Measurements from ENCODE around the gene AGPAT4. TPM values are rescaled to one million over a fixed set of nuclear protein-coding genes. Genes with fewer than 3 reads are reported as not detected.

Gene AGPAT4
- total RNA-seq, 4 donors from 2014 or later: 0.53 to 11.6 (median 3.3) TPM

DNA sequence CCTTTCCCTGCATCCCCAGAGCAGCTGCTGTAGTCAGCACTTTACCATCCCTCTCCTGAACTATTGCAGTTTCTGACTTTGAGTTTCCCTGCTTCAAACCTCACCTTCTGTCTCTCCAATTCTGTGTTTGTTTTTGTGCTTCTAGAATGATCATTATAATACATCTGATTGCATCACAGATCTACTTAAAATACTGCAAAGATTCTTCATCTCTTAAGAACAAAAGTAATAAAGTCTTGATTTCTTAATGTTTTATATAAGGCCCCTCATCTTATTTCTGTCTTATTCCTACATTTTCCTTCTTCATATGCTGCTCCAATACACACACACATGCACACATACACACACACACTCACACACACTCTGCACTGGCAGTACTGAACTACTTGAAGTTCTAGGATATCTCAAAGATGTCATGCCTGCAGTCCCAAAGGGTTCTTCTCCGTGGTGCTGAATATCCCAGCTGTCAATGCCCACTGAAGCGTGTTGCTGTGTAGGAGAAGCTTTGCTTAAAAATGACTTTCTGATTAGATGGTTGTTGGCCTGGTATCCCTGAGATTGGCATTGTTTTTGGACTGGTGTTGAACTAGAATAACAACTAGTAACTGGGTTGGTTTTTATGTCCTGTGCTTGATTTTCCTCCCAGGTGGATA, 185.1 kb downstream of the AGPAT4 start:
- H3K27ac ChIP-seq: no peak overlapping the region
- no peak for TF ChIP-seq POLR2A (IDR thresholded peaks at IDR 0.05)
- TF ChIP-seq, protein P1, sequence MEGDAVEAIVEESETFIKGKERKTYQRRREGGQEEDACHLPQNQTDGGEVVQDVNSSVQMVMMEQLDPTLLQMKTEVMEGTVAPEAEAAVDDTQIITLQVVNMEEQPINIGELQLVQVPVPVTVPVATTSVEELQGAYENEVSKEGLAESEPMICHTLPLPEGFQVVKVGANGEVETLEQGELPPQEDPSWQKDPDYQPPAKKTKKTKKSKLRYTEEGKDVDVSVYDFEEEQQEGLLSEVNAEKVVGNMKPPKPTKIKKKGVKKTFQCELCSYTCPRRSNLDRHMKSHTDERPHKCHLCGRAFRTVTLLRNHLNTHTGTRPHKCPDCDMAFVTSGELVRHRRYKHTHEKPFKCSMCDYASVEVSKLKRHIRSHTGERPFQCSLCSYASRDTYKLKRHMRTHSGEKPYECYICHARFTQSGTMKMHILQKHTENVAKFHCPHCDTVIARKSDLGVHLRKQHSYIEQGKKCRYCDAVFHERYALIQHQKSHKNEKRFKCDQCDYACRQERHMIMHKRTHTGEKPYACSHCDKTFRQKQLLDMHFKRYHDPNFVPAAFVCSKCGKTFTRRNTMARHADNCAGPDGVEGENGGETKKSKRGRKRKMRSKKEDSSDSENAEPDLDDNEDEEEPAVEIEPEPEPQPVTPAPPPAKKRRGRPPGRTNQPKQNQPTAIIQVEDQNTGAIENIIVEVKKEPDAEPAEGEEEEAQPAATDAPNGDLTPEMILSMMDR (IDR thresholded peaks at IDR 0.05): no peak
- DNase-seq: no peak
- H3K9me3 ChIP-seq: no peaks in the 10 kb centered on the region
- H3K4me3 ChIP-seq: no peak overlapping the region
- H3K27me3 ChIP-seq: no peaks in the 10 kb centered on the region
- peaks cover 0 to 90% (median 0%) of the 10 kb centered on the region in 3 donors for H3K36me3 ChIP-seq
- no peaks in the 10 kb centered on the region for H3K4me1 ChIP-seq

DNA sequence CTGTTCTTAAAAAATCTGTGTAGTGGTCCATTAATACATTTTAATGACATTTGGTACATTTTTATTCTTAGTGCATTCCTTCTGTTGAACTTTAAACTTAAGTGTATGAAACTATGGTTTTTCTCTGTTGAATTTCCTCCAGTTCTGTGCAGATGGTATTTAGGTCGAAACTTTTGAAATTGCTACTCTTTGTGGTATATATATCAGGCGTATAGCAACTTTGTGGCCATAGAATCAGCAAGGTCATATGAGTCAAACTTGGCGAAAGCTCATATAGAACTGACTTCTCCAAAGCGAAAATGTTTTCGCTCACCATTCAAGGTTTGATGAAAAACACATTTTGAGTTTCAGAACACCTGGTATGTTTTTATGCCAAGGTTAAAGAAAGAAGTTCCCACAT, 188.6 kb downstream of the AGPAT4 start:
- Histone ChIP-seq H3K36me3 (peaks cover 0 to 94% (median 0%) of the 10 kb centered on the region in 3 donors), H3K27me3 (no peaks in the 10 kb centered on the region), H3K4me3 (no peak overlapping the region), H3K27ac (no peak overlapping the region), H3K9me3 (no peaks in the 10 kb centered on the region), H3K4me1 (no peaks in the 10 kb centered on the region)
- TF ChIP-seq POLR2A (IDR thresholded peaks at IDR 0.05): no peak
- TF ChIP-seq, protein P1 (IDR thresholded peaks at IDR 0.05): no peak
- no peak for DNase-seq

DNA sequence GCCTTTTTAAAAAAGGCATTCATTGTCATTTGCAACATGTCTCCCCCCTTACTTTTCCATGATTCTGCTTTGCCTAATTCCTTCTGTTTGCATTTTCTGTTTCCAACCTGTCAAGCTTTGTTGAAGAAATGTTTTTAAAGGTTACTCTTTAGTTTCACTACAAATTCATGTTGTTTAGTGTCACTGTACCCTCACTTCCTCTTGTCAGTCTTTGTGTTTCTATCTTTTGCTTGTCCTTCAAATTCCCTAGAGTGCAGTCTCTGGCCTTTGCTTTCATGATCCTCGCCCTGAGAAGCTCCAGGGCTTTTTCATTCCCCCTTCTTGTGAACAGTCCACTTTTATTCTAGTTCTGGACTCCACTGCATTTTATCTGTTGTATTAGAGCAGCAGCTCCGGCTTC, 191.6 kb downstream of the AGPAT4 start:
- no peak overlapping the region for H3K4me3 ChIP-seq
- DNase-seq: no peak
- H3K27ac ChIP-seq: no peak overlapping the region
- no peaks in the 10 kb centered on the region for H3K4me1 ChIP-seq
- H3K27me3 ChIP-seq: no peaks in the 10 kb centered on the region
- peaks cover 0 to 83% (median 0%) of the 10 kb centered on the region in 3 donors for H3K36me3 ChIP-seq
- no peaks in the 10 kb centered on the region for H3K9me3 ChIP-seq
- TF ChIP-seq, protein P1 (IDR thresholded peaks at IDR 0.05): no peak
- TF ChIP-seq POLR2A (IDR thresholded peaks at IDR 0.05): no peak

DNA sequence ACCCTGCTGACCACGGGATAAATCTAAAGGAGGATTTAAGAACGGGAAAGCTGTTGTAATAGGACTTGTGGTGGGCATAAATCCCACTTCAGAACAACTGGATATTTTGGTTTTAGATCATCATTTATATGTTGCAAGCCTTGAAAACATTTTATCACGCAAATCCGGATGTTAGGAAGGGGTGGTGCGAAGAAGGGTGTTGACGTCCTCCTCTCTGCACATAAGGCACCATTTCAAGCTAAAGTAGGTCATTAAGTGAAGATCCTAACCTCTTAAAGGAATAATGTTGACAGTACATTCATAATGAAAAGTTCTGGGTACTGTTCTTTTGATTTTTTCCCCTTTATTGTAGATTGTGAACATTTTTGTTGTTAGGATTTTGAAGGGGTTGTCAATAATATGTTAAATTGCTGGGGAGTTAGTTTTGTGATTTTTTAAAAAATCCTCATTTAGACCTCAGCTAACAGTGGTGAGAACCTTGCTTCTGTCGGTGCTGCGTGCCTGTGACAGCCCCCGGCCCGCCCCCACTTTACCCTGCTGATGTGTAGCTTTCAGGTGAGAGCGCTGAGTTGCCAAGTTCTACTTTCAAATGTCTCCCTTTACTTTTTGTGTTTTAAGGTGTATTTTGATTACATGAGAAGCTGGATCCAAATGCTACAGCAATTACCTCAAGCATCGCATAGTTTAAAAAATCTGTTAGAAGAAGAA, 193.4 kb downstream of the AGPAT4 start:
- peak overlapping the region in 1 of 4 donors; percentile 32 for H3K27ac ChIP-seq

More for the DNA sequence above, 193.4 kb downstream of the AGPAT4 start:
- no peaks in the 10 kb centered on the region for H3K4me1 ChIP-seq
- H3K4me3 ChIP-seq: no peak overlapping the region
- H3K36me3 ChIP-seq: peaks cover 0 to 76% (median 0%) of the 10 kb centered on the region in 3 donors
- TF ChIP-seq, protein P1 (IDR thresholded peaks at IDR 0.05): no peak
- TF ChIP-seq POLR2A (IDR thresholded peaks at IDR 0.05): no peak
- DNase-seq: no peak
- no peaks in the 10 kb centered on the region for H3K9me3 ChIP-seq
- H3K27me3 ChIP-seq: no peaks in the 10 kb centered on the region
